ENCODE results near the gene ALPL.

GRCh38 chr1:21491488-21492355 lies 17.5 kb upstream of the ALPL start:
- TF ChIP-seq TAF15 (IDR thresholded peaks at IDR 0.05; ENCODE audit: low read depth, low read length) (no peak), ARID2 (IDR thresholded peaks at IDR 0.05) (no peak), NFATC3 (IDR thresholded peaks at IDR 0.05) (no peak), TCF7L2 (IDR thresholded peaks at IDR 0.05; ENCODE audit: low read depth, low read length) (no peak), TAF1 (IDR thresholded peaks at IDR 0.05; ENCODE audit: control insufficient read depth, extremely low read depth, insufficient read depth, low read length, severe bottlenecking) (no peak), ZNF780A (CRISPR knock-in tag; IDR thresholded peaks at IDR 0.05) (no peak), SAP30 (IDR thresholded peaks at IDR 0.05; ENCODE audit: borderline replicate concordance, insufficient read depth, low read depth, low read length, poor library complexity, severe bottlenecking) (no peak), YBX1 (IDR thresholded peaks at IDR 0.05) (no peak), ELK1 (CRISPR knock-in tag; IDR thresholded peaks at IDR 0.05) (no peak), MYC (IDR thresholded peaks at IDR 0.05; ENCODE audit: low read depth, low read length) (no peak), MYC (CRISPR knock-in tag; IDR thresholded peaks at IDR 0.05; ENCODE audit: borderline replicate concordance, low read depth) (no peak), USF2 (CRISPR knock-in tag; IDR thresholded peaks at IDR 0.05) (no peak)
